ENCODE measurements around the gene SLC9A3.

The SLC9A3 gene

DNA sequence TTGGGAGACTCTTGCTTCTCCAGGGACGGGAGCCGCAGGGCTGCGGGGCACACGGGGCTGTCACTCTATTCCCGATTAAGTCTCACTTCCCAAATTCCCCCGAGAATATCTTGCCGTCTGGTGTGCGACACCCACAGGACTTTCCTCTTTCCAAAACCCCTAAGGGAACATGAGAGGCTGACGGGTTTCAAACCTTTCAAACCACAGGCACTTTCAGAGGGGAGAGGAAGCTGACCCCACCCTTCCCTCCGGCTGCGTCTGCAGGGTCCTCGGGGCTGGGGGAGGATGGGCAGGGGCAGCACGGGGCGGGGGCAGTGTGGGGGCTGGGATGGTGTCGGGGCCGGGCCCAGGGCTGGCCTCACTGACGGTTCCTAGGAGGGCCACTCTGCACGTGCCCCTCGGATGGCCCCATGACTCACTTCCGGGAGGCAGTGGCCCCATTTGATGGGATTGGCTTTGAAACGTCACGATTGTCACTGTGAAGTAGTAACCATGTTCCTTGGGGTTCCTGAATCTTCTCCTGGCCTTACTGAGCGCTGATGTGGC is 38.2 kb downstream of the SLC9A3 start:
- DNase-seq (ENCODE audit: low spot score), result no peak
- ChIA-PET POLR2A (ENCODE audit: low non-redundant PET) (no interaction called here), CTCF (no interaction called here)
- TF ChIP-seq, protein P1, sequence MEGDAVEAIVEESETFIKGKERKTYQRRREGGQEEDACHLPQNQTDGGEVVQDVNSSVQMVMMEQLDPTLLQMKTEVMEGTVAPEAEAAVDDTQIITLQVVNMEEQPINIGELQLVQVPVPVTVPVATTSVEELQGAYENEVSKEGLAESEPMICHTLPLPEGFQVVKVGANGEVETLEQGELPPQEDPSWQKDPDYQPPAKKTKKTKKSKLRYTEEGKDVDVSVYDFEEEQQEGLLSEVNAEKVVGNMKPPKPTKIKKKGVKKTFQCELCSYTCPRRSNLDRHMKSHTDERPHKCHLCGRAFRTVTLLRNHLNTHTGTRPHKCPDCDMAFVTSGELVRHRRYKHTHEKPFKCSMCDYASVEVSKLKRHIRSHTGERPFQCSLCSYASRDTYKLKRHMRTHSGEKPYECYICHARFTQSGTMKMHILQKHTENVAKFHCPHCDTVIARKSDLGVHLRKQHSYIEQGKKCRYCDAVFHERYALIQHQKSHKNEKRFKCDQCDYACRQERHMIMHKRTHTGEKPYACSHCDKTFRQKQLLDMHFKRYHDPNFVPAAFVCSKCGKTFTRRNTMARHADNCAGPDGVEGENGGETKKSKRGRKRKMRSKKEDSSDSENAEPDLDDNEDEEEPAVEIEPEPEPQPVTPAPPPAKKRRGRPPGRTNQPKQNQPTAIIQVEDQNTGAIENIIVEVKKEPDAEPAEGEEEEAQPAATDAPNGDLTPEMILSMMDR (conservative IDR thresholded peaks at IDR 0.05; ENCODE audit: low read depth), result no peak
- peak overlapping the region; percentile 5; the same call in 1 of the 2 replicates for H3K27ac ChIP-seq

DNA sequence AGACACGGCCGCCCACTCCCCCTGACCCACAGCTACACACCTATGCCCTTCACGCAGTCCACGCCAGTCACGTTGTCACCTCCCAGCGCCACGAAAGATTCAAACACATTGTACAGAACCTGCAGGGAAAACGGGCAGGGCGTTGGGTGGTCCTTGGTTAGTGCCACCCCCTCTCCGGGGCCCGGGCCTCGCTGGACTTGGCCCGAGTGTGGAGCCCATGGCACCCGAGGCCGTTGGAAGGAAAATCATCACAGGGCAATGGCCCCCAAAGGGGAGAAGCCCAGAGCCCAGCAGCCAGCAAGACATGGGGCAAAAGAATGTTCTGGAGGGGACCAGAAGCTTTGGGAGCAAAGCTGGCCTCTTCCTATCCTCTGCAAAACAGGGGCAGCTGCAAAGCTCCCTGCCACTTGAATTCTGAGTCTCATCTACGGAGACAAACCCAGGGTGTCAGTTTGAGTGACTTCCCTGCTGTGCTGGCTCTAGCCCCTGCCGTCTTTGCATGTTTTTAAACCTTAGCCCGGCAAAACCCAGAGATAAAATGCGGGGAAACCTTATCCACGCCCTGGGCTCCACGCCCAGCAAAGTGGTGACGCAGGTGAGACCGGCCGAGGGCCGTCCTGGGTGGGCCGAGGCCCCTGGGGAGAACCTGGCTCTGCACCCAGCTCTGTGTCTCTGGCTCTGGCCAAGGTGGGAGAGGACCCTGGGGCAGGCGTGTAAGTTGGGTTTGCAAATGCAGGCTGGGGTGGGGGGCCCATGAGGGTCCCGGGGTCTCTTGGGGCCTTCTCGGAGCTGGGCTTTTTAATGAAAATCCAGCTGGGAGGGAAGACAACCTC is 38.9 kb downstream of the SLC9A3 start:
- TF ChIP-seq, protein P1 (conservative IDR thresholded peaks at IDR 0.05; ENCODE audit: low read depth), result no peak
- peak overlapping the region; percentile 5; the same call in 1 of the 2 replicates for H3K27ac ChIP-seq
- ChIA-PET POLR2A (ENCODE audit: low non-redundant PET) (no interaction called here), CTCF (no interaction called here)
- no peak for DNase-seq (ENCODE audit: low spot score)

DNA sequence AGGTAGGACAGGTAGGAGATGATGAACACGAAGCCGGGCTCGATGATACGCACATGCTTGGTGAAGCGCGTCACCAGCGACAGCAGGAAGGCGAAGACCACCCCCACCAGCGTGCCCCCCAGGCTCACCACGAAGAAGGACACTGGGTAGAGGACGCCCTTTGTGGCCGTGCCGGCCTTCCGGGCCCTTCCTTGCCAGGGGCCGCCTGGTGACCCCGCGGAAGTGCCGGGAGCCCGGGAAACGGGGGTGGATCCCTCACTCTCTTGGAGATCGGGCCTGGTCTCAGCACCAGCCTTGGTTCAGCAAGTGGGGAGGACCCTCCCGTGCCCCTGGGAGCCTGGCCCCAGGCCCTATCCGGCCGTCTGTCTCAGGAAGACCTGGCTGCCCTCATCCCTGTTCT is 39.7 kb downstream of the SLC9A3 start:
- TF ChIP-seq, protein P1 (conservative IDR thresholded peaks at IDR 0.05; ENCODE audit: low read depth), result no peak
- no peak overlapping the region for H3K27ac ChIP-seq
- DNase-seq (ENCODE audit: low spot score), result no peak
- ChIA-PET POLR2A (ENCODE audit: low non-redundant PET) (no interaction called here), CTCF (no interaction called here)

DNA sequence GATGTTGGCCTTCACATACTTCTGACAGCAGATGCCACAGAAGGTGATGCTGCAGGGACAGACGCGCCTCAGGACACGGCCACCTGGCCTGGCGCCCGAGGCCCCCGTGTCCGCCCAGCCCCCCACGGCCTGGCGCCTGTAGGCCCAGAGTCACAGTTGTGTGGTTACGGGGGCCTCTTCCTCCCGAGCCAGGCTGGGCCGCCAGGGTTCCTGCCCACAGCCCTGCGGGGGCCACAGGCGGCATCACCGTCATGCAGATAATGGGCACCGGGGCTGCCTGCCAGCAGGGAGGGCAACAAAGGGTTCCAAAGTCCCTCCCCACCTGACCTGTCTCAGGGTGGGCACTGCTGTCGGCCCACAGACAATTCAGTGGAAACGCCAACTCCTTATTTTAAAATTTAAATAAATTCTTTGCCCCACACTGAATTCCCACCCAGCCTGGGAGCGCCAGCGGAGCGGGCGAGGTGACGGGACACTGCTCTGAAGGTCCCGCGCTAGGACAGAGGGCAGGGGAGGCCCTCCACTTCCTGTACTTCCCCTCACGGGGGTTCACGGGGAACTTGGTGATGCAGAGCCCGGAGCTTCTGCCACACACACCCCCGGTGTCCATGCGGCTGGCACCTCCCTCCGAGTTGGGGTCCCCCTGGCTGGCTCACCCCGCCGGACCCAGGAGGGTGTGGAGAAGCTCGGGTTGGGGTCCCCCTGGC is 40.7 kb downstream of the SLC9A3 start:
- ChIA-PET CTCF (no interaction called here), POLR2A (ENCODE audit: low non-redundant PET) (no interaction called here)
- no peak for DNase-seq (ENCODE audit: low spot score)
- TF ChIP-seq, protein P1 (conservative IDR thresholded peaks at IDR 0.05; ENCODE audit: low read depth), result no peak
- H3K27ac ChIP-seq, result no peak overlapping the region

DNA sequence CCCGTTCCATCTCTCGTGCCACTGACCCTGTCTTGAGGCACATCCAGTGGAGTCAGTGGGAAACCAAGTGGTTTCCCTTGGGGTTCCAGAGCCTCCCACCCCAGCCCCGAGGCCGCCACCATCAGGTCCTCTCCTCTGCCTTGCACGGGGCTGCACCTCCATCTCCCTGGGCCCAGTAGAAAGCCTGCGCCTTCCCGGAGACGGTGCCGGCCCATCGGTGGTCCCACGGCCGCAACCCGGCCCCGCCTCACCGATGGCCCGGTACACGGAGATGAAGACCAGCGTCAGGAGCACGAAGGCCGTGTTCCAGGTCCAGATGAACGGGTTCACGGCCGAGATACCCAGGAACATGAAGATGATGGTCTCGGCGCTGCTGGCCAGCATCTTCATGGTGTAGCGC is 41.2 kb downstream of the SLC9A3 start:
- POLR2A ChIA-PET (ENCODE audit: low non-redundant PET), result no interaction called here

DNA sequence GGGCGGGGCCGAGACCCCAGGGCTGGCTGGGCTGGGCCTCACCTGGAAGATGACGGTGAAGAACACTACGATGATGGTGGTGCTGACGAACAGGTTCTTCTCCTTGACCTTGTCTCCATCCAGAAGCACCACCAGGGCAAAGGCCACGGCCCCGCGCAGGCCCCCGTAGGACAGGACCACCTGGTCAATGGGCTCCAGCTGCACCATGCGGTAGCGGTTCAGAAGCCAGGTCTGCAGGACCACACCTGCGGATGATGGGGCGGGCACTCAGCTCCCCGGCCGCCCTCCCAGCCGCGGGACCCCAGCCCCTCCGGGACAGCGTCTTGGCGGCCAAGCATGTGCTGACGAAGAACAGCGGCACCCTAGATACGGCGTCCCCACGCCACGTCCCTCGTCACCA is 41.7 kb downstream of the SLC9A3 start:
- H3K27ac ChIP-seq, result no peak overlapping the region
- TF ChIP-seq, protein P1 (conservative IDR thresholded peaks at IDR 0.05; ENCODE audit: low read depth), result no peak
- no peak for DNase-seq (ENCODE audit: low spot score)
- ChIA-PET POLR2A (ENCODE audit: low non-redundant PET) (no interaction called here), CTCF (no interaction called here)

More for the DNA sequence above, 41.2 kb downstream of the SLC9A3 start:
- TF ChIP-seq, protein P1 (conservative IDR thresholded peaks at IDR 0.05; ENCODE audit: low read depth), result no peak
- CTCF ChIA-PET, result no interaction called here
- no peak overlapping the region for H3K27ac ChIP-seq
- DNase-seq (ENCODE audit: low spot score), result no peak

Measured in RWPE1 (cell line).